Tibial nerve (tissue), 4 donors: Measurements from ENCODE around the gene IFT172.

Experiments used
- EP300 ChIP-seq, 2 donors: sonication (generic); formaldehyde crosslinking; IDR thresholded peaks; one replicate each; pipeline ENCODE4 v1.6.1; 2017; ENCODE audit warnings: antibody characterized with exemption in 2 of 2, mild to moderate bottlenecking in 1 of 2
- POLR2A ChIP-seq, 2 donors: fragments of 450-650 bp; IDR thresholded peaks; one replicate each; pipeline ENCODE4 v1.6.1; 2017; ENCODE audit warnings: antibody characterized with exemption in 2 of 2, mild to moderate bottlenecking in 2 of 2, moderate library complexity in 2 of 2
- TF ChIP-seq, protein P1 (sequence below), 5 experiments: fragments of 200-600 bp in 3 of 5; fragments of 450-650 bp in 2 of 5; sonication (generic) in 3 of 5; IDR thresholded peaks; one replicate each; pipeline ENCODE4 v1.5.1; 2016 to 2019; ENCODE audit warnings: antibody characterized with exemption in 5 of 5, mild to moderate bottlenecking in 3 of 5, moderate library complexity in 2 of 5

DNA sequence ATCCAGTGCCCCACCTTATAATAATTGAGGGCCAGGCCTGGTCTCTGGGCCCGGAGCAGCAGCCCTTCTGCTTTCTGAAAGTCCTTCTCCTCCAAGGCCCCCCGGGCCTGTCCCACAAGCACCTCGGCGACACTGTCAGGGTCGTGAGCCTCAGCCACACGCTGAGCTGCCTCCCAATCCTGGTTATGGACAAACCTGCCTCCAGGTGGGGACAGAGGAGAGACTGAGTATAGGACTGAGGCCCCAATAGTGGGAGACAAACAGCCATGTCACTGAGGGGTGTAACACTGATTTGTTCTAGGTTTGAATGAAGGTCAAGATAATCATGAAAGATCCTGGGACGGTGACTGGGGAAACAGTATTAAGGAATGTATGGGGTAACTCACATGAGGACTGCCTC lies 35.6 kb downstream of the IFT172 start:
- TF ChIP-seq POLR2A (IDR thresholded peaks at IDR 0.05) (no peak), EP300 (IDR thresholded peaks at IDR 0.05) (no peak)
- TF ChIP-seq, protein P1, sequence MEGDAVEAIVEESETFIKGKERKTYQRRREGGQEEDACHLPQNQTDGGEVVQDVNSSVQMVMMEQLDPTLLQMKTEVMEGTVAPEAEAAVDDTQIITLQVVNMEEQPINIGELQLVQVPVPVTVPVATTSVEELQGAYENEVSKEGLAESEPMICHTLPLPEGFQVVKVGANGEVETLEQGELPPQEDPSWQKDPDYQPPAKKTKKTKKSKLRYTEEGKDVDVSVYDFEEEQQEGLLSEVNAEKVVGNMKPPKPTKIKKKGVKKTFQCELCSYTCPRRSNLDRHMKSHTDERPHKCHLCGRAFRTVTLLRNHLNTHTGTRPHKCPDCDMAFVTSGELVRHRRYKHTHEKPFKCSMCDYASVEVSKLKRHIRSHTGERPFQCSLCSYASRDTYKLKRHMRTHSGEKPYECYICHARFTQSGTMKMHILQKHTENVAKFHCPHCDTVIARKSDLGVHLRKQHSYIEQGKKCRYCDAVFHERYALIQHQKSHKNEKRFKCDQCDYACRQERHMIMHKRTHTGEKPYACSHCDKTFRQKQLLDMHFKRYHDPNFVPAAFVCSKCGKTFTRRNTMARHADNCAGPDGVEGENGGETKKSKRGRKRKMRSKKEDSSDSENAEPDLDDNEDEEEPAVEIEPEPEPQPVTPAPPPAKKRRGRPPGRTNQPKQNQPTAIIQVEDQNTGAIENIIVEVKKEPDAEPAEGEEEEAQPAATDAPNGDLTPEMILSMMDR (IDR thresholded peaks at IDR 0.05) = no peak
